ENCODE results near the gene MRM3.
"Not testable (repeated sequence)": the region's sequence is repeated elsewhere in the genome, so short reads cannot be mapped to it uniquely, and the experiment has no call there.

Gene MRM3

DNA sequence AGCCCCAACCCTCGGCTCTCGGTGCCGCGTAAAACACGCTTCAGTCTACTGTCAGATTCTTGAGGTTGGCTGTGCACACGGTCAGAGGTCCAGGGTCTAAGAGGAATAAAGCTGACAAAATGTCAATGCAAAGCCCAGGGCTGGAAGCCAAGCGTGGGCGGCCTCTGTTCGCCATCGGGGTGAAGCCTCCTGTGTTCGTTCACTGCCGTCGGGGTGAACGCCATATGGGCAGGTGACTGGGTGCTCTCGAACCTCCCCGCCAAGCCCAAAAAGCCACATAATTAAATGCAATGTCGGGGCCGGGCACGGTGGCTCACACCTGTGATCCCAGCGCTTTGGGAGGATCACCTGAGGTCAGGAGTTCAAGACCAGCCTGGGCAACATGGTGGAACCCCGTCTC, 44.6 kb downstream of the MRM3 start:
- H3K79me2 ChIP-seq (ENCODE audit: control insufficient read depth, insufficient read depth, low read length, unreplicated experiment): no peaks in the 10 kb centered on the region
- no peaks in the 10 kb centered on the region for H3K36me3 ChIP-seq (ENCODE audit: insufficient read depth, low read length)
- no peak overlapping the region for H2AFZ ChIP-seq (ENCODE audit: low read length, unreplicated experiment)
- H3K4me1 ChIP-seq (ENCODE audit: control insufficient read depth, insufficient read depth, low read length, unreplicated experiment): no peaks in the 10 kb centered on the region
- no peaks in the 10 kb centered on the region for H3K27me3 ChIP-seq (ENCODE audit: insufficient read depth, low read length)
- no peak overlapping the region for H3K27ac ChIP-seq (ENCODE audit: low read depth, low read length)
- no peak overlapping the region for H3K4me3 ChIP-seq (ENCODE audit: low read depth, low read length)

DNA sequence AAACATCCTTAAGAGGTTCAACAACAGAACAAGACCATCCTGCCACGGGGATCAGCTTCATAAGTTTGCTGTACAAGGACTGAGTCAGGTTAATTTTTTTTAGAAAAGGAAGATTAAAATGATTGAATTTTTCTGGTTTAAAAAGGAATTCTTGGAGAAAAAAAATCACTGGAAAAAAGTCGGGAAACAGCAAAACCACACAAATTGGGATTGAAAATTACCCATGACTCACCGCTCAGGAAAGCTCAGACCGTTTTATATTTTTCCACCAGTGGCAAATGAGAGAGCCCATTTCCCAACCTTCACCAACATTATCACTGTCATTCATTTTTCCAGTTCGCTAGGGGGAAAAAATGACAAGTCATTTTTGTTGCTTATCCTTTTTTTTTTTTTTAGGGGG, 46.6 kb downstream of the MRM3 start:
- Histone ChIP-seq H3K79me2 (ENCODE audit: control insufficient read depth, insufficient read depth, low read length, unreplicated experiment) (peaks cover 3% of the 10 kb centered on the region), H2AFZ (ENCODE audit: low read length, unreplicated experiment) (no peak overlapping the region), H3K27me3 (ENCODE audit: insufficient read depth, low read length) (no peaks in the 10 kb centered on the region), H3K36me3 (ENCODE audit: insufficient read depth, low read length) (no peaks in the 10 kb centered on the region), H3K4me3 (ENCODE audit: low read depth, low read length) (no peak overlapping the region), H3K4me1 (ENCODE audit: control insufficient read depth, insufficient read depth, low read length, unreplicated experiment) (no peaks in the 10 kb centered on the region), H3K27ac (ENCODE audit: low read depth, low read length) (no peak overlapping the region)

DNA sequence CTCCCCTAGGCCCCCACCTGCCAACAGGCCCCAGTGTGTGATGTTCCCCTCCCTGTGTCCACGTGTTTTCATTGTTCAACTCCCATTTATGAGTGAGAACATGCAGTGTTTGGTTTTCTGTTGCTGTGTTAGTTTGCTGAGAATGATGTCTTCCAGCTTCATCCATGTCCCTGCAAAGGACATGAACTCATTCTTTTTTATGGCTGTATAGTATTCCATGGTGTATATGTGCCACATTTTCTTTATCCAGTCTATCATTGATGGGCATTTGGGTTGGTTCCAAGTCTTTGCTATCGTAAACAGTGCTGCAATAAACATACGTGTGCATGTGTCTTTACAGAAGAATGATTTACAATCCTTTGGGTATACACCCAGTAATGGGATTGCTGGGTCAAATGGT, 47.5 kb downstream of the MRM3 start:
- not testable (repeated sequence) for H3K36me3 ChIP-seq (ENCODE audit: insufficient read depth, low read length); H3K27me3 ChIP-seq (ENCODE audit: insufficient read depth, low read length); H3K27ac ChIP-seq (ENCODE audit: low read depth, low read length); H3K79me2 ChIP-seq (ENCODE audit: control insufficient read depth, insufficient read depth, low read length, unreplicated experiment); H3K4me3 ChIP-seq (ENCODE audit: low read depth, low read length); H3K4me1 ChIP-seq (ENCODE audit: control insufficient read depth, insufficient read depth, low read length, unreplicated experiment); H2AFZ ChIP-seq (ENCODE audit: low read length, unreplicated experiment)

DNA sequence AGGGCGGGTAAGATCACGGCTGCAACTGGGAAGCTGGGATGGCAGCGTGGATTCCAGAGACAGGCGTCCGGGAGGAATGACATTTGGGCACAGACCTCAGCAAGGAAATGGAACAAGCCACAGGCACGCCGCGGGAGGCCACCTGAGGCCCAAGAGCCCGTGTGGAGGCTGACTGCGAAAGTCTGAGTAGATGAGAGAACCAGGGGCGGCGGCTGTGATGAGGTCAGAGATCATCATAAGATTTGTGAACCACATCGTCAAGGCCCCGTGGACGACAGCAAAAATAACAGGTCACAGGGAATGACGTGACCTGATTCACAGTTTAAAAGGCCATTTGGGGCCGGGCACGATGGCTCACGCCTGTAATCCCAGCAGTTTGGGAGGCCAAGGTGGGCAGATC, 48.2 kb downstream of the MRM3 start:
- no peak overlapping the region for H3K4me3 ChIP-seq (ENCODE audit: low read depth, low read length)
- H3K27me3 ChIP-seq (ENCODE audit: insufficient read depth, low read length): no peaks in the 10 kb centered on the region
- H3K27ac ChIP-seq (ENCODE audit: low read depth, low read length): no peak overlapping the region
- no peaks in the 10 kb centered on the region for H3K4me1 ChIP-seq (ENCODE audit: control insufficient read depth, insufficient read depth, low read length, unreplicated experiment)
- no peak overlapping the region for H2AFZ ChIP-seq (ENCODE audit: low read length, unreplicated experiment)
- no peaks in the 10 kb centered on the region for H3K36me3 ChIP-seq (ENCODE audit: insufficient read depth, low read length)
- peaks cover 5% of the 10 kb centered on the region for H3K79me2 ChIP-seq (ENCODE audit: control insufficient read depth, insufficient read depth, low read length, unreplicated experiment)

DNA sequence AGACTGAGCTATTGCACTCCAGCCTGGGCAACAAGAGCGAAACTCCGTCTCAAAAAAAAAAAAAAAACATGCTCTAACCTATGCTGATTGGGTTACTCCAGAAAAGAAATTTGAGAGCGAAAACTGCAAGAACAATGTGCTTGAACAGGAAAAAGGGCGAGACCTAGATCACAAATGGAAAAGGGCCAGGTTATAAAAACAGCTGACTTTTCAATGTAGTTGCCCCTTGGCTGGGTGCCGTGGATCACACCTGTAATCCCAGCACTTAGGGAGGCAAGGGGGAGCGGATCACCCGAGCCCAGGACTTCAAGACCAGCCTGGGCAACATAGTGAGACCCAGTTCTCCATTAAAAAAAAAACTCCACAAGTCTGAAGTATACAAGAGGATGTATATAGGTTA, 48.8 kb downstream of the MRM3 start:
- no peaks in the 10 kb centered on the region for H3K36me3 ChIP-seq (ENCODE audit: insufficient read depth, low read length)
- no peak overlapping the region for H3K27ac ChIP-seq (ENCODE audit: low read depth, low read length)
- no peaks in the 10 kb centered on the region for H3K27me3 ChIP-seq (ENCODE audit: insufficient read depth, low read length)
- H3K4me1 ChIP-seq (ENCODE audit: control insufficient read depth, insufficient read depth, low read length, unreplicated experiment): no peaks in the 10 kb centered on the region
- H2AFZ ChIP-seq (ENCODE audit: low read length, unreplicated experiment): no peak overlapping the region
- H3K79me2 ChIP-seq (ENCODE audit: control insufficient read depth, insufficient read depth, low read length, unreplicated experiment): peaks cover 5% of the 10 kb centered on the region
- H3K4me3 ChIP-seq (ENCODE audit: low read depth, low read length): no peak overlapping the region

DNA sequence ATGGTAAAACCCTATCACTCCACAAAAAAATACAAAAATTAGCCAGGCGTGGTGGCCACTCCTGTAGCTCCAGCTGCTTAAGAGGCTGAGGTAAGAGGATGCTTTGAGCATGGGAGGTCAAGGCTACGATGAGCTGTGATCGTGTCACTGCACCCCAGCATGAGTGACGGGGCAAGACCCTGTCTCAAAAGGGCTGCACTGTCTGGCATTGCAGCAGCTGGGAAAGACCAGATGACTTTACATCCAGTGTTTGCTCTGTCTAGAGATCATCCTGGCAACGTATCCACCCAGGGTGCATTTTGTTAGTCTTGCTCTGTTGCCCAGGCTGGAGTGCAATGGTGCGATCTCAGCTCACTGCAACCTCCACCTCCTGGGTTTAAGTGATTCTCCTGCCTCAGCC, 52.0 kb downstream of the MRM3 start:
- Histone ChIP-seq H3K79me2 (ENCODE audit: control insufficient read depth, insufficient read depth, low read length, unreplicated experiment) (peaks cover 5% of the 10 kb centered on the region), H3K36me3 (ENCODE audit: insufficient read depth, low read length) (no peaks in the 10 kb centered on the region), H3K27me3 (ENCODE audit: insufficient read depth, low read length) (no peaks in the 10 kb centered on the region), H3K4me1 (ENCODE audit: control insufficient read depth, insufficient read depth, low read length, unreplicated experiment) (no peaks in the 10 kb centered on the region), H2AFZ (ENCODE audit: low read length, unreplicated experiment) (no peak overlapping the region), H3K27ac (ENCODE audit: low read depth, low read length) (no peak overlapping the region), H3K4me3 (ENCODE audit: low read depth, low read length) (no peak overlapping the region)

DNA sequence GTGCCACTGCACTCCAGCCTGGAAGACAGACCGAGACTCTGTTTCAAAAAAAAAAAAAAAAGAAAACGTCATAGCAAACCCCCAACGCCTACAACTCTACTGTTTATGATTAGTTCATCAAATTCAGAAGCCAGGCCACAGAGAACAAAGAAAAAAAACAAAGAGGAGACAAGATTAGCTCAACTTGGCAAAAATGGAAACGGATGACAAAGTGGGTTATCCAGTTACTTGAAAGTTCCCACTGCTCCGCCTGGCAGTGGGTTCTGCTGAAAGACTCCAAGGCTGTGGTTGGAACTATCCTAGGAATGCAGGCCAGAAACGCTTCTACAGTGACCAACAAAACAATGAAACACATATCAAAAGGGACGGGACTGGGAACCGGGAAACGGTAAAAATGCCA, 53.1 kb downstream of the MRM3 start:
- Histone ChIP-seq H3K27me3 (ENCODE audit: insufficient read depth, low read length) (no peaks in the 10 kb centered on the region), H3K4me3 (ENCODE audit: low read depth, low read length) (no peak overlapping the region), H3K4me1 (ENCODE audit: control insufficient read depth, insufficient read depth, low read length, unreplicated experiment) (no peaks in the 10 kb centered on the region), H3K79me2 (ENCODE audit: control insufficient read depth, insufficient read depth, low read length, unreplicated experiment) (peaks cover 5% of the 10 kb centered on the region), H3K36me3 (ENCODE audit: insufficient read depth, low read length) (no peaks in the 10 kb centered on the region), H2AFZ (ENCODE audit: low read length, unreplicated experiment) (no peak overlapping the region), H3K27ac (ENCODE audit: low read depth, low read length) (peak overlapping the region; percentile 74)

DNA sequence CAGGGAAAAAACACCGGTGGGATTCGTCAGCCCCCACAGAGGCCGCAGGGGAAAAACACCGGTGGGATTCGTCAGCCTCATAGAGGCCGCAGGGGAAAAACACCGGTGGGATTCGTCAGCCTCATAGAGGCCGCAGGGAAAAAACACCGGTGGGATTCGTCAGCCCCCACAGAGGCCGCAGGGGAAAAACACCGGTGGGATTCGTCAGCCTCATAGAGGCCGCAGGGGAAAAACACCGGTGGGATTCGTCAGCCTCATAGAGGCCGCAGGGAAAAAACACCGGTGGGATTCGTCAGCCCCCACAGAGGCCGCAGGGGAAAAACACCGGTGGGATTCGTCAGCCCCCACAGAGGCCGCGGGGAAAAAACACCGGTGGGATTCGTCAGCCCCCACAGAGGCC, 53.6 kb downstream of the MRM3 start:
- peak overlapping the region; percentile 74 for H3K27ac ChIP-seq (ENCODE audit: low read depth, low read length)
- not testable (repeated sequence) for H3K79me2 ChIP-seq (ENCODE audit: control insufficient read depth, insufficient read depth, low read length, unreplicated experiment)

DNA sequence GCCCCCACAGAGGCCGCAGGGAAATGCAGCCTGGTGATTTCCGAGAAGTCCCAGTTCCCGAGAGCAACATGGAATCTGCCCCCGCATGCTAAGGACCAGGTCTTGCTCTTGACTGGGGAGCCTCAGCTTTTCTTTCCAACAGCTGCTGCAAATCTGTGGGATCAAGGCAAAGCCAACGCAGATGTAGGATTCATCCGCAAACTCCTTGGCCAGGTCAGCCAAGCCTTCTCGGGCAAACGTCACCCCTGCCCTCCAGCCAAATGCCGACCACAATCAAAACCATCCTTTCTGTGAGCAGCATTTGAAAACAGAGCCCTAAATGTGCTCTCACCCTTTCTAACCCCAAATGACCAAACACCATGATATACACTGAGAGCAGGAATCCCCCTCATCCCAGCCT, 54.0 kb downstream of the MRM3 start:
- Histone ChIP-seq H3K79me2 (ENCODE audit: control insufficient read depth, insufficient read depth, low read length, unreplicated experiment) (peaks cover 5% of the 10 kb centered on the region), H3K27me3 (ENCODE audit: insufficient read depth, low read length) (no peaks in the 10 kb centered on the region), H3K4me1 (ENCODE audit: control insufficient read depth, insufficient read depth, low read length, unreplicated experiment) (no peaks in the 10 kb centered on the region), H3K4me3 (ENCODE audit: low read depth, low read length) (no peak overlapping the region), H3K36me3 (ENCODE audit: insufficient read depth, low read length) (no peaks in the 10 kb centered on the region), H3K27ac (ENCODE audit: low read depth, low read length) (no peak overlapping the region), H2AFZ (ENCODE audit: low read length, unreplicated experiment) (no peak overlapping the region)

More for the DNA sequence above, 53.6 kb downstream of the MRM3 start:
- H3K36me3 ChIP-seq (ENCODE audit: insufficient read depth, low read length); H3K4me3 ChIP-seq (ENCODE audit: low read depth, low read length); H2AFZ ChIP-seq (ENCODE audit: low read length, unreplicated experiment); H3K27me3 ChIP-seq (ENCODE audit: insufficient read depth, low read length); H3K4me1 ChIP-seq (ENCODE audit: control insufficient read depth, insufficient read depth, low read length, unreplicated experiment): not testable (repeated sequence)

DNA sequence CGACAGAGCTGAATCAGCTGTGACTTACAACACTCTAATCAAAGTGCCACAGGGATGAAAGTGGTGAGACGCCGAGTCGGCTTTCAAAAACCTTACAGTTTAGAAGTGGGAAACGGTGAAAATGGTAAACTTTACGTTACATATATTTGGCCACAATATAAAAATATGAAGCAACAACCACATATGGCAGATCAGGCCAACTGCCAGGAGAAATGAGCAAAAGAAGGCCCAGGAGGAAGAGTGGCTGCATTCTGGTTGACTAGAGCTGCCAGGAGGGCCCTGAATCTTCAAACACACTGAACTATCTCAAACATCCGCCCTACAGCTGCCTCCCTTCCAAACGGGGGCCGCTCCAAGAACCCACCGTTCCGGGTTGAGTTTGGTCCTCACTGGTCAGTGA, 56.3 kb downstream of the MRM3 start:
- no peaks in the 10 kb centered on the region for H3K27me3 ChIP-seq (ENCODE audit: insufficient read depth, low read length)
- H2AFZ ChIP-seq (ENCODE audit: low read length, unreplicated experiment): no peak overlapping the region
- H3K79me2 ChIP-seq (ENCODE audit: control insufficient read depth, insufficient read depth, low read length, unreplicated experiment): peaks cover 5% of the 10 kb centered on the region
- H3K4me1 ChIP-seq (ENCODE audit: control insufficient read depth, insufficient read depth, low read length, unreplicated experiment): no peaks in the 10 kb centered on the region
- H3K27ac ChIP-seq (ENCODE audit: low read depth, low read length): no peak overlapping the region
- no peaks in the 10 kb centered on the region for H3K36me3 ChIP-seq (ENCODE audit: insufficient read depth, low read length)
- H3K4me3 ChIP-seq (ENCODE audit: low read depth, low read length): no peak overlapping the region

DNA sequence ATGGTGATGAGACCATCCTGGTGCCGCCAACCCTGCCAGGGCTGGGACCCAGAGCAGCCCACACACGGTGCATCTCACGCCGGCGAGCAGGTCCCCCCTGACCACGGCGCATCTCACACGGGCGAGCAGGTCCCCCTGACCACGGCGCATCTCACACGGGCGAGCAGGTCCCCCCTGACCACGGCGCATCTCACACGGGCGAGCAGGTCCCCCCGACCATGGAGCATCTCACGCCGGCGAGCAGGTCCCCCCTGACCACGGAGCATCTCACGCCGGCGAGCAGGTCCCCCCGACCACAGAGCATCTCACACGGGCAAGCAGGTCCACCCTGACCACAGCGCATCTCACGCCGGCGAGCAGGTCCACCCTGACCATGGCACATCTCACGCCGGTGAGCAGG, 59.2 kb downstream of the MRM3 start:
- Histone ChIP-seq H3K27ac (ENCODE audit: low read depth, low read length) (no peak overlapping the region), H3K4me1 (ENCODE audit: control insufficient read depth, insufficient read depth, low read length, unreplicated experiment) (no peaks in the 10 kb centered on the region), H3K36me3 (ENCODE audit: insufficient read depth, low read length) (no peaks in the 10 kb centered on the region), H3K4me3 (ENCODE audit: low read depth, low read length) (no peak overlapping the region), H3K79me2 (ENCODE audit: control insufficient read depth, insufficient read depth, low read length, unreplicated experiment) (no peaks in the 10 kb centered on the region), H3K27me3 (ENCODE audit: insufficient read depth, low read length) (no peaks in the 10 kb centered on the region), H2AFZ (ENCODE audit: low read length, unreplicated experiment) (no peak overlapping the region)
